Measurements from ENCODE around the gene LRMDA. TPM values are rescaled to one million over a fixed set of nuclear protein-coding genes. Genes with fewer than 3 reads are reported as not detected.
A peak's percentile ranks its signal among the peaks of the same experiment; 100 is the strongest.

Gene LRMDA
- total and polyA plus RNA-seq, 2 of the 4 experiments (the other 2 are of a cell fraction), result 0.07 TPM; not detected in 1

DNA sequence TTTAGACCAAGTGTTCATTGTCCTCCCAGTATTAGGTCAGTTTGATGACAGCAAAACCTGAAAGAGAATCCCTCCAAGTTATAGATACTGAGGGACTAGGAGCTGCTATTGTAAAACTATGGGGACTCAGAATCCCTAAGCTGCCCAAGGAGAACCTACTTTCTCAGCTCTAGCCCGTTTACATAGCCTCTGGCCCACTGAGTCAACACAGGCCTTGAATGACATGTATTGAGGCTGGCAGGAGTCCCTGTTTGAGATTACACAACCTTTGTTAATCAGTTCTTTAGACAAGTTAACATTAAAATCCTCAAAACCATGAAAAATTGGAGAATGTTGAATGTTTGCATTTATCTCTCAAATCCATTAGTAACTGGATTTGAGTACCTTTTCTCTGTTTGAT lies 1127.2 kb downstream of the LRMDA start:
- Histone ChIP-seq H2BK15ac (ENCODE audit: low read depth, low read length) (peak overlapping the region; percentile 69; the same call in 2 of the 3 replicates), H3K36me3 (ENCODE audit: control insufficient read depth, insufficient read depth, low read length) (no peaks in the 10 kb centered on the region), H3K4me1 (ENCODE audit: control insufficient read depth, insufficient read depth, low read length) (peaks cover 19% of the 10 kb centered on the region), H3K23ac (ENCODE audit: low read depth, low read length) (no peak overlapping the region), H3K18ac (ENCODE audit: low read depth, low read length) (peak overlapping the region; percentile 84; the same call in 1 of the 2 replicates), H3K4me3 (ENCODE audit: insufficient read depth, low read depth, low read length) (no peak overlapping the region), H3K56ac (ENCODE audit: extremely low read depth, insufficient read depth, low read length) (no peak overlapping the region; the same call in 1 of the 2 replicates), H3K4ac (ENCODE audit: low read depth, low read length) (peak overlapping the region; percentile 48; the same call in 1 of the 2 replicates), H3K27ac (ENCODE audit: insufficient read depth, low read length) (peak overlapping the region; percentile 48; the same call in 1 of the 2 replicates), H3K9ac (ENCODE audit: low read depth, low read length) (peak overlapping the region; percentile 13; the same call in 1 of the 2 replicates), H4K20me1 (ENCODE audit: insufficient read depth, low read length) (no peaks in the 10 kb centered on the region), H2BK20ac (ENCODE audit: low read depth, low read length) (peak overlapping the region; percentile 44; the same call in 1 of the 2 replicates), H2AK9ac (replicated peaks; ENCODE audit: low read depth, low read length, poor library complexity) (no peak overlapping the region), H4K8ac (ENCODE audit: low read depth in 2 of 2, low read length in 2 of 2) (peak overlapping the region; percentile 42 to 72; a peak in 3 of 4 replicates), H2AK5ac (ENCODE audit: low read depth, low read length) (no peak overlapping the region), H3K9me1 (ENCODE audit: insufficient read depth, low read length) (peaks cover 17% of the 10 kb centered on the region), H3K14ac (replicated peaks; ENCODE audit: low read depth, low read length) (peak overlapping the region; percentile 45), H4K91ac (ENCODE audit: insufficient read depth, low read depth, low read length) (peak overlapping the region; percentile 73; the same call in 1 of the 2 replicates), H3K4me2 (ENCODE audit: low read depth, low read length) (peak overlapping the region; percentile 55; the same call in 1 of the 2 replicates), H4K5ac (ENCODE audit: low read depth, low read length) (peak overlapping the region; percentile 75; the same call in 1 of the 2 replicates), H2AFZ (replicated peaks; ENCODE audit: low read length, poor library complexity) (no peak overlapping the region), H2BK120ac (ENCODE audit: low read depth, low read length) (peak overlapping the region; percentile 71), H3K9me3 (ENCODE audit: control insufficient read depth, insufficient read depth, low read length) (no peaks in the 10 kb centered on the region), H2BK5ac (ENCODE audit: low read depth, low read length, poor library complexity, severe bottlenecking) (peak overlapping the region; percentile 61), H3K27me3 (ENCODE audit: control insufficient read depth, insufficient read depth, low read length) (peaks cover 15% of the 10 kb centered on the region), H3K79me1 (ENCODE audit: low read depth in 1 of 2, low read length in 2 of 2) (no peaks in the 10 kb centered on the region)
- no TSS peak for BruUV-seq (replicated peaks)
- ChIA-PET POLR2A (ENCODE audit: unreplicated experiment) (no interaction called here), CTCF (no interaction called here)
- dilution Hi-C loops (cut with HindIII; ENCODE audit: low sequenced_read_pairs, unreplicated experiment), result no loop called here
- ATAC-seq (ENCODE audit: low read depth), result peak; percentile 63
- in situ Hi-C loops (cut with MboI; ENCODE audit: low sequenced_read_pairs), result loop anchor here (10.0 to 25.0 kb wide), 3 partner anchors 429 to 1146 kb away; partner anchors contain the start of gene ZNF503
- WGBS, 2 experiments (ENCODE audit: extremely low coverage in 2 of 2, insufficient read length in 1 of 2), result no CpG with 5 or more reads among the region's 1 CpG
- intact Hi-C loops (cut with micrococcal nuclease), result loop anchor here (2.0 kb wide), 2 partner anchors 24 to 82 kb away; no protein-coding TSS in a partner anchor
- TF ChIP-seq ELK1 (IDR thresholded peaks at IDR 0.05; ENCODE audit: borderline replicate concordance, low read depth, low read length), result no peak
- no peak for TF ChIP-seq POLR2A (IDR thresholded peaks at IDR 0.05; ENCODE audit: low read depth, low read length)
- TF ChIP-seq, protein P1, sequence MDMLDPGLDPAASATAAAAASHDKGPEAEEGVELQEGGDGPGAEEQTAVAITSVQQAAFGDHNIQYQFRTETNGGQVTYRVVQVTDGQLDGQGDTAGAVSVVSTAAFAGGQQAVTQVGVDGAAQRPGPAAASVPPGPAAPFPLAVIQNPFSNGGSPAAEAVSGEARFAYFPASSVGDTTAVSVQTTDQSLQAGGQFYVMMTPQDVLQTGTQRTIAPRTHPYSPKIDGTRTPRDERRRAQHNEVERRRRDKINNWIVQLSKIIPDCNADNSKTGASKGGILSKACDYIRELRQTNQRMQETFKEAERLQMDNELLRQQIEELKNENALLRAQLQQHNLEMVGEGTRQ (IDR thresholded peaks at IDR 0.05; ENCODE audit: low read depth, low read length), result no peak
- TF ChIP-seq CHD1 (IDR thresholded peaks at IDR 0.05; ENCODE audit: low read depth, low read length), result no peak
- TF ChIP-seq CEBPB (IDR thresholded peaks at IDR 0.05; ENCODE audit: low read depth, low read length), result peak; percentile 82
- DNase-seq, result peak; percentile 80

Data from IMR-90 (cell line).